HG02885 (cell line): ENCODE data around the gene NGEF.

Experiments used
- ATAC-seq: cut with Tn5 transposase; IDR thresholded peaks from one replicate; pipeline ENCODE4 v1.9.1; 2021; ENCODE audit warnings: mild to moderate bottlenecking; ENCODE audit not compliant: unreplicated experiment, poor library complexity

The NGEF gene

GRCh38 chr2:232888839-232889529, 124.1 kb downstream of the NGEF start:
- no peak for ATAC-seq

DNA sequence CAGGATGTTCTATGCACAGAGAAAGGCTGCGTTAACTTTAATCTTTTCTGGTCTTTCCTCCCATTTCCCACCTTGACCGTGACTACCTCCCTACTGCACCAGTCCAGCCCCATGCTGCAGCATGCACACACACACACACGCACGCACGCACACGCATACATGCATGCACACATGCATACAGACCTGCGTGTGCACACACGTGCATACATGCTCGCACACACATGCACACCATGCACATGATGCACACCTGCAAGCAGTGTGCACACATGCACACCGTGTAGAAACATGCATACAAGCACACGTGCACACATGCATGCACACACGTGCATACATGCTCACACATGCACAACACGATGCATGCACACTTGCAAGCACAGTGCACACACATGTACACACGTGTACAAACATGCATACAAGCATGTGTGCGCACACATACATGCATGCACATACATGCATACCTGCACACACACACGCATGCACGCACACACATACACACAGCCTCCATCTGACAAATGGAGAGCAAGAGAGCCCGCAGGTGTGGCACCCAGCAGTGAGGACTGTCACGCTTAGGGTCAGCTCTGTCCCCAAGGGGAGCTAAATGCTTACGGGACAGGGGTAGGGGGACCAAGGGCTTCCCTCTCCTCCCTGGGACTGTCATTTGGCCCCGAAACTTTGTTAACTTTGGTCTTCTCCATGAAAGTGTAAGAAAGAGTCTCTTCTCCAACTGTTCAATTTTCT, 124.8 kb downstream of the NGEF start:
- no peak for ATAC-seq

DNA sequence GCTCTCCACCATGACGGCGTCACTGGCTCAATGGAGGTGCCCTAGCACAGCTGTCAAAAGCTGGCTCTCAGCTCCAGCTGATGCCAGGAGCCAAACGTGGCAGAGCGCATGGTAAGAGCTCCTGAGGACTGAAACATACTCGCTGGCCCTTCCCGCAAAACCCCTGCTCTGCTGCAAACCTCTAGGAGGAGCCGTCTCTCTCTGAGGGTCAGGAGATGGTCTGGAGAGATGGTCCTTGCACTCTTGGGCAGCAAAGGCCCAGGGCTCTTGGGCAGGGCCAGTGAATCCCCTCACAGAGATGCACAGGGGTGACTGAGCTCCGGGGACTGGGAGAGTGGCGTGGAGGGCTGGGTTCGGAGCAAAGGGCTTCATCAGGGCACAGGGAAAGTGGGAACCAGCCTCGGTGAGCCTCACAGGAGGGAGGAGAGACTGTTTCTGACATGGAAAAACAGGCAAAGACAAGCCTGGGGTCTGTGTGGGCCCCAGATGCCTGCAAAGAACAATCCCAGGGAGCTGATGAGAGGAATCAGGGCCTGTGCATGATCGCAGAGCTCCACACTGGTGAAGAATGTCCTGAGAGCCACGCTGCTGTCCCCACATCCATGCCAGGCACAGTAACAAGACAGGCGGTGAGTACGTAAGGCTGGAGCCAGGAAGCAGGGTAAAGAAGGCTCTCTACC, 125.7 kb downstream of the NGEF start:
- ATAC-seq: no peak

DNA sequence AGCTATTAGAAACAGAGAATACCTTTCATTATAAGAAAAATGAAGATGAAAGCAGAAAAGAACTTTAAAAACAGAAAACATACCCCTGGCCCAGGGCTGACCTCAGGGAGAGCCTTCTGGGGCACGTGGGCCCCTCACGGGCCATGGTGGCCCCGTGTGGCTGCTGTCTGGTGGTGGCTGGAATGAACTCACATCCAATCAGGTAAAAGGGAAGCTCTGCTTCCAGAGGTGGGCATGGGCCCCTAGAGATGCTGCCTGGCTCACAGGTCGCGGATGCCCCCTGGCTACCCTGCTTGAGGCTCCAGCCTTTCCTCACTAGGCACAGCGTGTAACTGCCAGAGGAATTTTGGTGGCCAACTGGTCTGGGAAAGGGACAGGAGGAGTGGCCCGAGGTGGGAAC, 126.4 kb downstream of the NGEF start:
- no peak for ATAC-seq

DNA sequence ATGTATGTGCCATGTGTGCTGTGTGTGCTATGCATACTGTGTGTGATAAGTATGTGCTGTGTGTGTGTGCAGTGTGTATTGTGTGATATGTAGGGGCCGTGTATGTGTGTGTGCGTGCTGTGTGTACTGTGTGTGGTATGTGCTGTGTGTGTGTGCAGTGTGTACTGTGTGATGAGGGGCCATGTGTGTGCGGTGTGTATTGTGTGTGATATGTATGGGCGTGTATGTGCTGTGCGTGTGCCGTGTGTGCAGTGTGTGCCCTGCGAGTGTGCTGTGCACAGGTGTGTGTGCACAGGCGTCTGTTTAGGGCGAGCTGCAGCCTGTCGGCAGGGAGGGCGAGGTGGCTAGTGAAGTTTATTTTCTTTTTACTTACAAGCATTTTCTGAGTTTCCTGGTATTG, 126.9 kb downstream of the NGEF start:
- no peak for ATAC-seq

GRCh38 chr2:232885264-232885961, 127.6 kb downstream of the NGEF start:
- no peak for ATAC-seq

DNA sequence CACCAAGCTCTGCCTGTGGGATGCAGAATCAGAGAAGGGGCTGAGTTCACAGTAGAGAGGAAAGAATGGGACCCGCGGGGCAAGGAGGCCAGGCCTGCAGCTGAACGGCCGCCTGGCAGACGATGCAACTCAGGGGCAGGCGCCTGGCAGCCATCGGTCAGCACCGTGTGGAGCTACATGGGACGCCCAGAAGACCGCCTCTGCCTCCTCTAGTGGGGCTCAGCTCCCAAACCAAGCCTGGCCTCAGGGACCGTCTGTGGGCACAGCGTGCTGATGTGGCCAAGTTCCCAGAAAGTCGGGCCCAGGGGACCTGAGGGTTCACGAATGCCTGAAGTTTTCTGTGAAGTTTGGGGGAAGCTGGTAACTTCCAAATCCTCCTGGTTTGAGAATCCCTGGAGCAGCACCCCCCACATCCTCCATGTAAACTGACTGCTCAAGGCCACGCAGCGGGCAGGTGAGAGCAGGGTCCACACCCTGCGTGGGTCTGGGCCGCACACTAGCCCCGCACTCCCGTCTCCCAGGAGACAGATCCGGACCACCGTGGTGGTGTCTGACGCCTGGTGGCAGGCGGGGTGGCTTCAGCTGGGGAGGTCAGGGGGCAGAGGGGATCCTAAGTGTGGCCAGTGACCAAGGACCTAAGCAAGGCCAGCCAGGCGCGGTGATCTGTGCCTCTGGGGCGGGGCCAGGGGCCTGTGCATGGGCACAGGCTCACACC, 128.3 kb downstream of the NGEF start:
- no peak for ATAC-seq

DNA sequence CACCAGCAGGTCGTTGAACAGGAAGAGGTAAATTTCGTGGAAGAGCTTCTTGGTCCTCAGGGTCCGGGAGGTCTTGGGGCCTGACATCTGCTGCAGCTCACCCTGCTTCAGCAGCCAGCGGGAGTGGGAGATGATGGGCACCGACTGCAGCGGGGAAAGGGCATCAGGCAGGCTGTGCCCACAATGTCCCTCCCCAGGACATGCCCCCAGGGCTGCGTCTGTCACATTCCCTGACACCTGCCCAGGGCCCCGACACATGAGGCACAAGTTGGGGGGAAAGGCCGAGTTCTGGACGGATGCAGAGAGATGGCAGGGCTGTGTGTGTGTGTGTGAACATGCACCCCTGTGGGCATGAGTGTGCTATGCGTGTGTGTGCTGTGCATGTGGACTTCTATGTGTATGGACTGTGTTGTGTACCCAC, 129.0 kb downstream of the NGEF start:
- no peak for ATAC-seq

DNA sequence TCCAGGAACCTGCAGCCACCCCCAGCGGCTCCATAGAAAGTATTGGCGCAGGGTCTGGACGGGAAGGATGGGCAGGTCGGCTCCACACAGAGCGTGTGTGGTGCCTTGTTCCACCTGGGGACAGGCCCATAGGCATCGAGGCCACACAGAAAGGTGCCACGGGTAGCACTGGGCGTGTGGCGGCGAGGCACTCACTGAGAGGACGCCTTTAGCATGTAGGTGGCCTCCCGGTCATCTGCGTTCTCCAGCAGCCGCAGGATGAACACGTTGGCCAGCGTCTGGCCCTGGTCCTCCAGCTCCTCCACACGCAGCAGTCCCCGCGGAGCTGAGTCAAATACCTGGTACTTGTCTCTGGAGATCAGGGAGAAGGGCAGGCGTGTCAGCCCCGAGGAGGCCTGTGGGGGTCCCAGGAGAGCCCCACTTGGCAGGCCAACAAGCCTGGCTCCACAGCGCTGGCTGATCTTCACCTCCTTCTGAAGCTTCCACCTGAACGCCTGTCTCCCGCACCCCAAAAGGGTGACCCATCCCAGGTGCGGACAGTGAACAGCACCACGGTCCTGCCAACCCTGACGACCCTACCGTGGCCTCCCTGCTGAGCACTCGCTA, 129.8 kb downstream of the NGEF start:
- ATAC-seq: no peak

DNA sequence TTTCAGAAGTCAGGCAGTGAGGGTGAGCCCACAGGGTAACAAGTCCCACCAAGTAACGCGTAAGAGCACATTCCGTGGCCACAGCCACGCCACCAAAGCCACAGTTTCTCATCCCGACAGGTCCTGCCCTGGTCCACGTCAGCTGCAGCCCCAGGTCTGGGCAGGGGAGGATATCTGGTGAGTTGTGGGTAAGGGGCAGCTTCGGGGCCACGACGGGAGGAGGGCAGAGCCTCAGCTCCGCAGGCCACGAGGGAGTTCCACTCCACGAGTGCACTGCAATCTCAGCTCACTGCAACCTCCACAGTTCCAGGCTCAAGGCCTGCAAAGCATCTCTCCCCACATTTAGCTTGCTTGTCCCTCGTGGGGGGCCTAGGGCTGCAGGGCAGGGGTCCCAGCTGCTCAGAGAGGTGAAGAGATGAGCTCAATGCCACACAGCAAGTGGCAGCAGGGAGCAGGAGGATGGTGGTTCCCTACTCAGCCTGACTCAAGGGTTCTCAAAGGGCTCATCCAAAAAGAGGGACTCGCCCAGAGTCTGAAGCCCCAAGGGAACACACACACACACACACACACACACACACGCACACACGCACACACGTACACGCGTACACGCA, 130.4 kb downstream of the NGEF start:
- no peak for ATAC-seq

- no peak for ATAC-seq
These were observed 131.0 kb downstream of the NGEF start for GRCh38 chr2:232882085-232882484.

- no peak for ATAC-seq
These were observed 132.2 kb downstream of the NGEF start for GRCh38 chr2:232880764-232881351.

DNA sequence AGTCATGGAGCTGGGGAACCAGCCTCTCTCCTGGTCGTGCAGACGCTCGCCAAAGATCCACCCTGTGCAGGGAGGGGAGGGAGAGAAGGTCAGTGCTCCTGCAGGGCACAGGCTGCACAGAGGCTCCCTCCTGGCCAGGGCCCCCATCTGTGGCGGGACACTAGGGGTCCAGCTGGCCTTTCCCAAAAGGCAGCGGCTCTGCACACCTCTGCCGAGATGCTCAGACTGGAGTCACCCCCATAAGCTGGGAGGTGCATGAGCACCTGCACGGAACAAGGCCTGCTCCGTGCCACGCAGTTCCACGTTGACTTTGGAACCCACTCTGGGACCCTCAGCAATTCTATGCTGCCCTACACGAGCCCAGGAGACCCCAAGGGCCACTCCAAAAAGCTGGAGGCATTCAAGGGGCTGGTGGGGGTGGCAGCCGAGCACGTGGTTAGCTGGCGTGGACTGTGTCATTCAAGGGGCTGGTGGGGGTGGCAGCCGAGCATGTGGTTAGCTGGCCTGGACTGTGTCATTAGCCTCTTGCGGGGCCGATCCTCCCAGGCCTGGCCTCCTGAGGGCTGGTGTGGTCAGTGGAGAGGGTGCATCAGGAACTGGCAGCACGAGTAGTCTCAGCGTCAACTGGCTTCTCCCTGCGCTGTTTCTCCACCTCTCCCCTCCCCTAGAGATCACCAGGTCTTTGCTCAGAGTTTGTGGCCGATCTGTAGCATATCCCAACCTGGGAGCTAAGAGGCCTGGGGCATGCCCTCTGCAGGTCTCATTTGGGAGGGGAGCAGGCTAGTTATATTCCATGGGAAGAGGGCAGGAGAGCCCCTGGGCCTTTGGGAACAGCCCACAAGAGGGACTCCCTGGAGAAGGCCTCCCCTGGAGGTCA, 133.2 kb downstream of the NGEF start:
- ATAC-seq: no peak

- no peak for ATAC-seq
These were observed 134.0 kb downstream of the NGEF start for GRCh38 chr2:232878855-232879617.

DNA sequence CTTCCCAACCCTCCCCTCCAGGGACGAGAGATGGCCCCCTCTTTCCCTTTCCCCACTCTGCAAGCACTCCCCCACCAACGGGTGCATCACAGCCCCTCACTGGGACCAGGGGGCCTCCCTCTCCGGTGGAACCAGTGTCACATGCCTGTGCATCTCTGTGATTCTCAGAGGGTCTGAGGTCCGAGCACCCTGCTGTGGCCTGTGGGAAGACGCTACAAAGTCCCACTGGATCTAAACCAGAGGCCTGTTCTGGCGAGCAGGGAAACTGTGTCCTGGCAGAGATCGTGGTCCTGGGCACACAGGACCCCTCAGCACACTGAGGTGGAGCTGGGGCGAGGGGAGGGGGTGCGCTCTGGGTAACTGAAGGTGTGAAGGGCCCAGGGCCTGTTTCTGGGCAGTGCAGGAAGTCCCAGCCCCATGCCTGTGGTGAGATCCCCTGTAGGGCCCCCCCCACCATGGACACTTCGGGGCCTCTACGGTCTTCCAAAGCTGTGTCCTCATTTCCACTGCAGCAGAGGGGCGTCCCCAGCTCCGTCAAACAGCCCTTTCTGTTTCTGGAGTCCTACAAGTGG, 135.0 kb downstream of the NGEF start:
- no peak for ATAC-seq

GRCh38 chr2:232876978-232877441, 136.0 kb downstream of the NGEF start:
- peak; percentile 8 for ATAC-seq
